Neural cell (in vitro differentiated cells): ENCODE data around the gene GLB1L.

Experiments
- EP300 ChIP-seq: fragments of 450-650 bp; conservative IDR thresholded peaks from 2 replicates; pipeline ENCODE4 v1.6.1; 2014; ENCODE audit warnings: antibody characterized with exemption, mild to moderate bottlenecking, moderate library complexity; ENCODE audit not compliant: poor library complexity, severe bottlenecking
- EZH2 ChIP-seq: fragments of 200-600, 300-800 bp; shearing (Covaris generic), sonication (generic); IDR thresholded peaks from 2 replicates; pipeline ENCODE4 v1.6.1; 2014; ENCODE audit warnings: antibody characterized with exemption, low read length, borderline replicate concordance, mild to moderate bottlenecking; ENCODE audit not compliant: insufficient read depth, poor library complexity, severe bottlenecking

- TF ChIP-seq EZH2 (no peak), EP300 (no peak)
These were observed 27.0 kb downstream of the GLB1L start for GRCh38 chr2:219218217-219218731.
